A673 (cell line): ENCODE measurements around the gene FBLN1. TPM values are rescaled to one million over a fixed set of nuclear protein-coding genes. Genes with fewer than 3 reads are reported as not detected.

Experiments used
- BruUV-seq: library from RNA; stranded (reverse); fragments of 400-500 nt; replicated peaks from 2 replicates; lab custom pipeline; 2021; lab: Mats Ljungman, UMichigan
- CTCF ChIA-PET: fragments of 300-600 bp; sonication (Branson Sonifier 250); formaldehyde crosslinking; loops from one replicate; lab custom pipeline; 2022; ENCODE audit warnings: antibody characterized with exemption; lab: Charles Lee
- POLR2A ChIA-PET: fragments of 300-600 bp; sonication (Branson Sonifier 250); formaldehyde crosslinking; loops from one replicate; lab custom pipeline; 2022; ENCODE audit warnings: antibody characterized with exemption; ENCODE audit not compliant: low non-redundant PET; lab: Charles Lee
- DNase-seq: peaks from one replicate; pipeline ENCODE4 v3.0.0-alpha.2; 2015; ENCODE audit warnings: low spot score
- H3K27ac ChIP-seq: fragments of 200-600 bp; sonication (generic); 2 replicates; pipeline ENCODE4 v1.5.1; 2016; ENCODE audit warnings: mixed run types, low read depth, mild to moderate bottlenecking, mixed read lengths, antibody characterized with exemption, low read length; ENCODE audit not compliant: poor library complexity, severe bottlenecking
- H3K27me3 ChIP-seq: fragments of 200-600 bp; sonication (generic); replicated peaks from 2 replicates; pipeline ENCODE4 v1.6.1; 2017; ENCODE audit warnings: mixed run types, low read depth, mild to moderate bottlenecking, mixed read lengths, antibody characterized with exemption, low read length; ENCODE audit not compliant: insufficient read depth, poor library complexity
- H3K36me3 ChIP-seq: fragments of 200-600 bp; sonication (generic); 2 replicates; pipeline ENCODE4 v1.6.1; 2016; ENCODE audit warnings: mixed run types, mild to moderate bottlenecking, mixed read lengths, antibody characterized with exemption, low read length; ENCODE audit not compliant: insufficient read depth, poor library complexity, severe bottlenecking
- H3K4me1 ChIP-seq: fragments of 200-600 bp; sonication (generic); 2 replicates; pipeline ENCODE4 v1.6.1; 2017; ENCODE audit warnings: mixed run types, mild to moderate bottlenecking, mixed read lengths, antibody characterized with exemption, low read length; ENCODE audit not compliant: insufficient read depth, poor library complexity, severe bottlenecking
- H3K4me3 ChIP-seq: fragments of 200-600 bp; sonication (generic); 2 replicates; pipeline ENCODE4 v1.5.1; 2016; ENCODE audit warnings: low read depth, mixed run types, mild to moderate bottlenecking, mixed read lengths, low read length; ENCODE audit not compliant: poor library complexity, severe bottlenecking
- H3K9me3 ChIP-seq: fragments of 200-600 bp; sonication (generic); 2 replicates; pipeline ENCODE4 v1.6.1; 2016; ENCODE audit warnings: mixed run types, low read depth, mild to moderate bottlenecking, mixed read lengths, antibody characterized with exemption, low read length; ENCODE audit not compliant: poor library complexity, severe bottlenecking
- CTCF ChIP-seq: fragments of 300-800, 200-600 bp; sonication (generic); conservative IDR thresholded peaks from 2 replicates; pipeline ENCODE4 v1.5.1; 2017; ENCODE audit warnings: low read depth, mild to moderate bottlenecking, antibody characterized with exemption, low read length, moderate library complexity, mixed read lengths
- EZH2 ChIP-seq: fragments of 200-600 bp; sonication (generic); IDR thresholded peaks from 2 replicates; pipeline ENCODE4 v1.6.1; 2017; ENCODE audit warnings: borderline replicate concordance, low read depth, mild to moderate bottlenecking, mixed read lengths, antibody characterized with exemption, low read length; ENCODE audit not compliant: poor library complexity, severe bottlenecking
- intact Hi-C: fragments of 100-400 bp; cut with micrococcal nuclease; formaldehyde crosslinking; loops from one replicate; pipeline ENCODE4 v1.10.0; 2022; ENCODE audit not compliant: unreplicated experiment
- total RNA-seq: library from RNA; stranded (reverse); gene quantifications from 2 replicates; pipeline ENCODE4 v1.2.3, GENCODE V29; 2021

Gene FBLN1
- total RNA-seq, 1 experiment from 2014 or later = 96.4 TPM

- no peak for DNase-seq
- no peaks in the 10 kb centered on the region for H3K27me3 ChIP-seq
- no TSS peak for BruUV-seq
- TF ChIP-seq EZH2 (no peak), CTCF (no peak)
- no peaks in the 10 kb centered on the region for H3K9me3 ChIP-seq
- H3K36me3 ChIP-seq = no peaks in the 10 kb centered on the region
- peaks cover 19% of the 10 kb centered on the region for H3K4me1 ChIP-seq
- intact Hi-C loops = no loop called here
- no peak overlapping the region for H3K4me3 ChIP-seq
- peak overlapping the region; percentile 19 for H3K27ac ChIP-seq
- ChIA-PET POLR2A (no interaction called here), CTCF (no interaction called here)
These were observed 7.9 kb downstream of the FBLN1 start for GRCh38 chr22:45510376-45511232.

GRCh38 chr22:45511847-45512261 lies 9.2 kb downstream of the FBLN1 start:
- POLR2A ChIA-PET = no interaction called here

GRCh38 chr22:45512363-45512762 lies 9.7 kb downstream of the FBLN1 start:
- no peak for TF ChIP-seq EZH2
- no peak for TF ChIP-seq CTCF
- Histone ChIP-seq H3K9me3 (no peaks in the 10 kb centered on the region), H3K27me3 (no peaks in the 10 kb centered on the region), H3K36me3 (no peaks in the 10 kb centered on the region), H3K4me1 (peaks cover 14% of the 10 kb centered on the region), H3K27ac (no peak overlapping the region), H3K4me3 (no peak overlapping the region)
- DNase-seq = no peak
- CTCF ChIA-PET = no interaction called here
- no TSS peak for BruUV-seq
- intact Hi-C loops = no loop called here
- POLR2A ChIA-PET = no interaction called here

More at GRCh38 chr22:45511847-45512261, 9.2 kb downstream of the FBLN1 start:
- Histone ChIP-seq H3K27ac (no peak overlapping the region), H3K36me3 (no peaks in the 10 kb centered on the region), H3K4me1 (peaks cover 14% of the 10 kb centered on the region), H3K9me3 (no peaks in the 10 kb centered on the region), H3K27me3 (no peaks in the 10 kb centered on the region), H3K4me3 (no peak overlapping the region)
- DNase-seq = no peak
- no peak for TF ChIP-seq EZH2
- TF ChIP-seq CTCF = no peak
- no TSS peak for BruUV-seq
- CTCF ChIA-PET = no interaction called here
- intact Hi-C loops = no loop called here
